ACHN (cell line): ENCODE data around the gene GRAMD1A.

Experiments used
- DNase-seq: peaks from one replicate; pipeline ENCODE4 v3.0.0-alpha.2; 2015
- in situ Hi-C: cut with HindIII; loops from 2 replicates; pipeline ENCODE4 v1.10.0; 2017; ENCODE audit warnings: low sequenced_read_pairs, low pct_ligation_motif_present, low pct_unique_long_range_greater_than_20kb

GRAMD1A gene

GRCh38 chr19:35030257-35031071, 30.3 kb downstream of the GRAMD1A start, which contains the start of gene SCN1B:
TSS of gene SCN1B (plus strand) at chr19:35030470. CDS start at chr19:35030821, 351 bp downstream.
- DNase-seq = peak; percentile 60
- in situ Hi-C loops = no loop called here

- no peak for DNase-seq
- in situ Hi-C loops = no loop called here
These were observed 31.2 kb downstream of the GRAMD1A start for GRCh38 chr19:35031072-35031881.

- in situ Hi-C loops = no loop called here
- no peak for DNase-seq
These were observed 32.3 kb downstream of the GRAMD1A start for GRCh38 chr19:35032356-35032865.

GRCh38 chr19:35033067-35034004, 33.2 kb downstream of the GRAMD1A start:
- DNase-seq = no peak
- in situ Hi-C loops = no loop called here

GRCh38 chr19:35034005-35034502, 33.9 kb downstream of the GRAMD1A start:
- in situ Hi-C loops = no loop called here
- DNase-seq = no peak

- in situ Hi-C loops = no loop called here
- no peak for DNase-seq
These were observed 34.7 kb downstream of the GRAMD1A start for GRCh38 chr19:35034588-35035382.

GRCh38 chr19:35037716-35038622, 37.8 kb downstream of the GRAMD1A start:
- in situ Hi-C loops = no loop called here
- DNase-seq = peak; percentile 15

GRCh38 chr19:35038623-35039512, 38.7 kb downstream of the GRAMD1A start:
- in situ Hi-C loops = no loop called here
- DNase-seq = no peak

GRCh38 chr19:35039881-35040825, 40.0 kb downstream of the GRAMD1A start:
- in situ Hi-C loops = no loop called here
- DNase-seq = no peak

- in situ Hi-C loops = no loop called here
- no peak for DNase-seq
These were observed 40.9 kb downstream of the GRAMD1A start for GRCh38 chr19:35040826-35041547.

GRCh38 chr19:35041548-35042055, 41.5 kb downstream of the GRAMD1A start, which contains the start of gene HPN:
TSS of gene HPN (plus strand) at chr19:35041721. CDS start at chr19:35042507, 786 bp downstream.
- in situ Hi-C loops = no loop called here

GRCh38 chr19:35042056-35042730, 42.1 kb downstream of the GRAMD1A start:
- in situ Hi-C loops = no loop called here
- DNase-seq = no peak

More at GRCh38 chr19:35041548-35042055, 41.5 kb downstream of the GRAMD1A start, which contains the start of gene HPN:
- no peak for DNase-seq

GRCh38 chr19:35042954-35043604, 43.0 kb downstream of the GRAMD1A start:
- in situ Hi-C loops = no loop called here

More at GRCh38 chr19:35042954-35043604, 43.0 kb downstream of the GRAMD1A start:
- no peak for DNase-seq
